D721Med (cell line): ENCODE data around the gene NT5C1A.

Source experiments
- DNase-seq: peaks from one replicate; pipeline ENCODE4 v3.0.0; 2011; ENCODE audit warnings: low spot score; ENCODE audit not compliant: insufficient read length
- FAIRE-seq: peaks from 2 replicates; lab custom pipeline; 2011; peaks lifted over from hg19 to GRCh38; lab: Jason Lieb, UNC
- TF ChIP-seq, protein P1 (sequence below): IDR thresholded peaks from 2 replicates; pipeline ENCODE4 v1.5.1; 2012; ENCODE audit warnings: mild to moderate bottlenecking, control low read depth; ENCODE audit not compliant: insufficient read depth; ENCODE audit errors: missing control alignments

The NT5C1A gene

DNA sequence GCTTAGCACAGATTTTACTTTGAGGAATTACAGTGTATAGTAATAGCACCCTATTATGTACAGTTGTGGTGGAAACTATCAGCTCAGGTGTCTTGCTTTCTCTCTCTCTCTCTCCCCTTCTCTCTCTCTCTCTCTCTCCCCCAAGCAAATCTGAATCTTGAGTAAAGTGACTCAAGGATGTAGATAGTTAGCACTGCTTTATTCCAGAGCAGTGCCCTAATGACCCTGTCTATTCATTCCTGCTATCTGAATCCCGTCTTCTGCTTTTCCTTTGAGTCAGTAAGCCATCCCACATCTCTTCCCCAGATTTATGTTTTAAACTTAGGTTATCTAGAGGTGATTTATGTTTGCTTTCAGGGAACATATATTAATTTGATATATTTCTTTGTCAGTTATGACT is 24.5 kb upstream of the NT5C1A start:
- FAIRE-seq = no peak
- TF ChIP-seq, protein P1, sequence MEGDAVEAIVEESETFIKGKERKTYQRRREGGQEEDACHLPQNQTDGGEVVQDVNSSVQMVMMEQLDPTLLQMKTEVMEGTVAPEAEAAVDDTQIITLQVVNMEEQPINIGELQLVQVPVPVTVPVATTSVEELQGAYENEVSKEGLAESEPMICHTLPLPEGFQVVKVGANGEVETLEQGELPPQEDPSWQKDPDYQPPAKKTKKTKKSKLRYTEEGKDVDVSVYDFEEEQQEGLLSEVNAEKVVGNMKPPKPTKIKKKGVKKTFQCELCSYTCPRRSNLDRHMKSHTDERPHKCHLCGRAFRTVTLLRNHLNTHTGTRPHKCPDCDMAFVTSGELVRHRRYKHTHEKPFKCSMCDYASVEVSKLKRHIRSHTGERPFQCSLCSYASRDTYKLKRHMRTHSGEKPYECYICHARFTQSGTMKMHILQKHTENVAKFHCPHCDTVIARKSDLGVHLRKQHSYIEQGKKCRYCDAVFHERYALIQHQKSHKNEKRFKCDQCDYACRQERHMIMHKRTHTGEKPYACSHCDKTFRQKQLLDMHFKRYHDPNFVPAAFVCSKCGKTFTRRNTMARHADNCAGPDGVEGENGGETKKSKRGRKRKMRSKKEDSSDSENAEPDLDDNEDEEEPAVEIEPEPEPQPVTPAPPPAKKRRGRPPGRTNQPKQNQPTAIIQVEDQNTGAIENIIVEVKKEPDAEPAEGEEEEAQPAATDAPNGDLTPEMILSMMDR = no peak
- DNase-seq = no peak

- FAIRE-seq = no peak
- no peak for DNase-seq
- TF ChIP-seq, protein P1 = no peak
Measured at GRCh38 chr1:39695016-39695415, 23.1 kb upstream of the NT5C1A start.

- TF ChIP-seq, protein P1 = no peak
- DNase-seq (no peak), FAIRE-seq (no peak)
Measured at GRCh38 chr1:39694026-39694425, 22.1 kb upstream of the NT5C1A start.

GRCh38 chr1:39692152-39693074 is 20.5 kb upstream of the NT5C1A start:
- FAIRE-seq = no peak
- DNase-seq = no peak
- TF ChIP-seq, protein P1 = no peak

DNA sequence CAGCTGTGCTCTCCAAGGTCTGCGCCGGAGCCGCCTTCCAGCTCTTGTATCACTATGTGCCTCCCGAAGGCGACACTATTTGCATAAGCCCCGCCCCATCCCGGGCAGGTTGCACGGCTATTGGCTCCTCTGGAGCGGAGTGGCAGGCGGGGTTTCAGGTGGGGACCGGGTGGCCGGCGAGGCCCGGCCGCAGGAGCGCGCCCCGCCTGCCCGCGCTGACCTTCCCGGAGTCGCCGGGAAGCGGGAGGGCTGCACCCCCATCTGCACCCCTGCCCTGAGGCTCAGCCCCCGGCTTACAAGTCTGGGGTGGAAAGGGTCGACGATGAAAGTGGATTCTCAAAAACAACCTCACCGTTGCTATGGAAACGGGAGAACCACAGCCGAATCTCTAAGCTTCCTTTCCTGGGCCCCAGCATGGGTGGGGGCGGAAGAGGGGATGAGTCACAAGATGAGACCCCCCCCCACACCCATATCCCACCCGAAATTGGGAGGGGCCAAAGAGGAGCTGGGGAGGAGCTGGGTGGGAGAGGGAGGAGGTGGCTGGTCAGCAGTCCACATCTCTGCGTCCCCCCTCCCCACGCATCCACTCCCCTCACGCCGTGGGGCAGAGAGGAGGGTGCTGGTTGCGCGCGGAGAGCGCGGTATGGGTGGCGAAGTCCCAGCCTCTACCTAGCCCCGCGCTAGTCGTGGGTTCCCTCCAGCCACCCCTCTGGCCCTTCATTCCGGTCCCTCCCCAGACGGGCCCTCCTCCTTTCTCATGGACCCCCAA is 19.7 kb upstream of the NT5C1A start, which contains the start of gene HPCAL4:
HPCAL4 (minus strand) TSS at position 51 of the 769 bp plus-strand sequence. CDS start 6,830 bp downstream, outside the sequence.
- TF ChIP-seq, protein P1 = no peak
- FAIRE-seq (no peak), DNase-seq (peak; percentile 76)

GRCh38 chr1:39690794-39691382 is 19.0 kb upstream of the NT5C1A start:
- DNase-seq (no peak), FAIRE-seq (no peak)
- TF ChIP-seq, protein P1 = no peak
